Activated CD8-positive, alpha-beta memory T cell treated with anti-CD3 and anti-CD28 coated beads, Interleukin-2, amount 50 U/mL, for 24 hours (primary cell): Measurements from ENCODE around the gene DNTT.

ENCODE experiments used
- DNase-seq: peaks from one replicate; pipeline ENCODE4 v3.0.0-alpha.2; 2020; ENCODE audit errors: extremely low read depth

Gene DNTT

GRCh38 chr10:96377816-96378294 is 73.6 kb downstream of the DNTT start:
- DNase-seq, result no peak

DNA sequence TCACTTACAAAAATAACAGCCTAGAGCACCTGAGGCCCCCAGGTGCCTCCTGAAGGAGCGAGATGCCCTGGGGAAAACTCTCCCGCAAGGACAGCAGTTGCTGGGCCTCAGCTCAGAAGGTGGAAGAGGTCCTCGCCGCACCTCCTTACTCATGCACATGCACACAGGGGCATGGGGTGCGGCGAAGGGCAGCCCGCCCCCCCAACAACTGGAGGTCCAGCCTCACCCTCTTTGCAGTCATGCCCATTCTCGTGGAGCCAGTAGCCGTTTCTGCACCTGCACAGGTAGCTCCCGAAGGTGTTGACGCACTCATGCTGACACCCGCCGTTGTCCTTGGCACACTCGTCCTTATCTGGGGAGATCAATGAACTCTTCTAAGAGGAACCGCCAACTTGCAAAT is 74.5 kb downstream of the DNTT start:
- no peak for DNase-seq

DNA sequence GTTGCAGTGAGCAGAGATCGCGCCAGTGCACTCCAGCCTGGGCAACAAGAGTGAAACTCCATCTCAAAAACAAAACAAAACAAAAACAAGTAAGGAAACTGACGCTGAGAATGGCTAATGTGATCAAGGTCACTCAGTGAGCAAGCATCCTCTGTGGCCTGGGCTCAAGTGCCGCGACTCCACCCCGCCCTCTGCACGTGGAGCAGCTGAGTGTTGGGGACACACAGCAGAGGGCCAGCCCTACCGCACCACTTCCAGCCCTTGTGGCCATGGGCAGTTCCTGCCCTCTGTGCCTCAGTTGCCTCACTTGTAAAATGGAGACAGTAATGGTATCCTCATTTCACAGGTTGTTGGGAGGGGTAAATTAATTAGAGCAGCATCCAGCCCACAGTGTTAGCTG is 75.5 kb downstream of the DNTT start:
- no peak for DNase-seq

- DNase-seq, result no peak
These were observed 76.6 kb downstream of the DNTT start for GRCh38 chr10:96380821-96381220.

GRCh38 chr10:96384506-96384905 is 80.3 kb downstream of the DNTT start:
- no peak for DNase-seq

DNA sequence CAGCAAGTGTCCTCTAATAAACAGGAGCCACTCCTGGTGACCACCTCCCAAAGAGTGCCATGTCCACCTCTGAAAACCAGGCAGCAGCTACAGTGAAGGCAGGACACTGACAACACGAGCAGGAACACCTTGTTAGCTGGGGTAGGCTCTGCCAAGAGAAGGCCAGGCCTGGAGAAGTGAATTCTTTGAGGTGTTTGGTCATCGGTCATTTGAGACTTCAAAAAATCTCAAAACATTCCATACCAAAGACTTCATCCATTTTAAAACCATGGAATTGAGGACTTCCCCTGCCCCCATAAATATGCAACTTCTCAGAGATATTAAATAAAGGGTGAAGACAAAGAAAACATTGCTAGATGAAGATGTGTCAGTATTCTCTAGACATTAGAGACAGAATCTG is 82.9 kb downstream of the DNTT start:
- DNase-seq, result no peak

DNA sequence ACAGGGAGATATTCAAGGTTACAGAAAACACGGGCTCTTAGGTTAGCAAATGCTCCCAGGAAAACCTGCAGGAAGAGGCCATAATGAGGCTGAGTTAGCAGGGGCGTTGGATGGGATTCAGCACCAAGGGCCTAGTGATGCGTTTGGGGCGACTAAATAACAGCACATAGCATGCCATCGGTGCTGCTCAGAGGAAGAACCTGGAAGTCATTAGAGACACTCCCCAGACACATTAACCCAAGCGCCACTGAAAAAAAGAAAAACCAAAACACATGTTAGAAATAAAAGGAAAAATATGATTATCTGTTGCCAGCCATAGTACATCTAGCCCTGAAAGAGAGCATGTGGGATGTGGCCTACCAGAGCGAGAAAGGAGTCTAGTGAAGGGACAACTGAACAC is 83.4 kb downstream of the DNTT start:
- DNase-seq, result no peak
